SKM-1 (cell line): Measurements from ENCODE around the gene SLC18A3.

Experiments
- DNase-seq: peaks from one replicate; lab custom pipeline; 2025; ENCODE audit not compliant: unreplicated experiment; lab: John Stamatoyannopoulos, UW

The SLC18A3 gene

DNA sequence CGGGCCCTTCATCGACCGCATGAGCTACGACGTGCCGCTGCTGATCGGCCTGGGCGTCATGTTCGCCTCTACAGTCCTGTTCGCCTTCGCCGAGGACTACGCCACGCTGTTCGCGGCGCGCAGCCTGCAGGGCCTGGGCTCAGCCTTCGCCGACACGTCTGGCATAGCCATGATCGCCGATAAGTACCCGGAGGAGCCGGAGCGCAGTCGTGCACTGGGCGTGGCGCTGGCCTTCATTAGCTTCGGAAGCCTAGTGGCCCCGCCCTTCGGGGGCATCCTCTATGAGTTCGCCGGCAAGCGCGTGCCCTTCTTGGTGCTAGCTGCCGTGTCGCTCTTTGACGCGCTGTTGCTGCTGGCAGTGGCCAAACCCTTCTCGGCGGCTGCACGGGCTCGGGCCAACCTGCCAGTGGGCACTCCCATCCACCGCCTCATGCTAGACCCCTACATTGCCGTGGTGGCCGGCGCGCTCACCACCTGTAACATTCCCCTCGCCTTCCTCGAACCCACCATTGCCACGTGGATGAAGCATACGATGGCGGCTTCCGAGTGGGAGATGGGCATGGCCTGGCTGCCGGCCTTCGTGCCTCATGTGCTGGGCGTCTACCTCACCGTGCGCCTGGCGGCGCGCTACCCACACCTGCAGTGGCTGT is 1.2 kb downstream of the SLC18A3 start:
- DNase-seq = no peak

DNA sequence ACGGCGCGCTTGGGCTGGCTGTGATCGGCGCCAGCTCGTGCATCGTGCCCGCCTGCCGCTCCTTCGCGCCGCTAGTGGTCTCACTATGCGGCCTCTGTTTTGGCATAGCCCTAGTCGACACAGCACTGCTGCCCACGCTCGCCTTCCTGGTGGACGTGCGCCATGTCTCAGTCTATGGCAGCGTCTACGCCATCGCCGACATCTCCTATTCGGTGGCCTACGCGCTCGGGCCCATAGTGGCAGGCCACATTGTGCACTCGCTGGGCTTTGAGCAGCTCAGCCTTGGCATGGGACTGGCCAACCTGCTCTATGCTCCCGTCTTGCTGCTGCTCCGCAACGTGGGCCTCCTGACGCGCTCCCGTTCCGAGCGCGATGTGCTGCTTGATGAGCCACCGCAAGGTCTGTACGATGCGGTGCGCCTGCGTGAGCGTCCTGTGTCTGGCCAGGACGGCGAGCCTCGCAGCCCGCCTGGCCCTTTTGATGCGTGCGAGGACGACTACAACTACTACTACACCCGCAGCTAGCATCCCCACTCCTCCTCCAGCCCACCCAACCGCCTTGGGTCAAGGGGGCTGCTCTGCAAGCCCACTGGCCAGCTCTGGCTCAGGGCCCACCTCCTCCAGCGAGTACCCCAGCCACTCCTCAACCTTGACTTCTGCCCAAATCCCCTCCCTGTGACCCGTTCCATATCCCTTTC is 1.9 kb downstream of the SLC18A3 start:
- DNase-seq = no peak

DNA sequence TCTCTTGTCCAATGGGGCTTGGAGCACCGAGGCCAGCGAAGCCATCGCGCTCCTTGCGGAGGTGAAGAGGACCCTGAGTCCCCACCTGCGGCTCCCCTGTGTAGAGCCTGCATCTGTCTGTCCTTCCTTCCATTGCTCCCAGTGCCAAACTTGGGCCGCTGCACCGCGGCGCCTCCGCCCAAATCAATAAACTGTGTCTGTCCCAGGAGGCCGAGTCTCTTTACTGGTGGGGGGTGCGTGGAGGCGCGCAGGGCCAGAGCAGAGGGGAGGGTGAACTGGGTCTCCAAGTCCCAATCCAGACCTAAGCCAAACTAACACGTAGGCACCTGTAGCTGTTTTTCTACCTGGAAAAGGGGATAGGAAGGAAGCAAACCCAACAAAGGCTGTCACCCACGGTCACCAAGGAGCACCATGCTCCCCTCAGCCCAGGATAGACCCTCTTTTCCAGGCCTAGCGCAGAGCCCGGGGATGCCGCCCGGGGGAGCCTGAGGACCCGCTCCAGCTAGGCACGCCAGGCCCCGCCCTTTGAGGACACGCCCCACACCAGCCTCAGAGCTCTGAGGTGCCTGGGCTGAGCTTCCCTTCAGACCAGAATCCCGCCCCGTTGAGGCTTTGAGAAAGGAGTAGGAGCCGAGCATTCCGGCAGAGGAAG is 2.5 kb downstream of the SLC18A3 start:
- no peak for DNase-seq

DNA sequence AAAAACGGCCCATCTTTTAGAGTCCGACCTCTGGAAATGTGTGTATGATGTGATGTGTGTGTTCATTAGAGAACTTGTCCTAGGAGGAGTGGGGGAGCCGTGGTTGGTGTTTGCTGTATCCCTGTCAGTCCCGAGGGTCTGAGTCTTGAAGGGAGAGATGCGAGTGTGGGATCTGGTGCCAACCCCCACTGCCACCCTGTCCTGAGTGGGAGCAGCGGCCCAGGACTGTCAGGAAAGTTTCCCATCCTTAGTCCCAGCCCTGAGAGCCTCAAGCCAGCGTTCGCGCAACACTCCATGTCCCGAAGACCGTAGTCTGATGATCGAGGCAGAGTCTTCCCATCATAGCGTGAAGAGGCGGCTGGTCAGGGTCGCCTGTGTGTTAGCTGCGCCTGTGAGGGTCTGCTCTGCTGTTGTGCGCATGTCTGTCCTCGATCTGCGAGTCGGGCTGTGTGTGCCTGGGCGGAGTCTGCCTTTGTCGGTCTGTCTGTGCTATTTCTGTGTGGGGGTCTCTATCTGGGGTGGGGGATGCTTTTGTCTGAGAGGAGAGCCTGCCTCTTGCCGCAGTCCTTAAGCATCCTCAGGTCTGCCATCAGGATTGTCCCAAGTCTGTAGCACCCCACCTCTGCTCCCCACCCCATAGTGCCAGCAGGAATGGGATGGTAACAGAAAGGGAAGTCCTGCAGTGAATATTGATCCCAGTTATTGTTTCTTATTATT is 3.2 kb downstream of the SLC18A3 start:
- DNase-seq = no peak

DNA sequence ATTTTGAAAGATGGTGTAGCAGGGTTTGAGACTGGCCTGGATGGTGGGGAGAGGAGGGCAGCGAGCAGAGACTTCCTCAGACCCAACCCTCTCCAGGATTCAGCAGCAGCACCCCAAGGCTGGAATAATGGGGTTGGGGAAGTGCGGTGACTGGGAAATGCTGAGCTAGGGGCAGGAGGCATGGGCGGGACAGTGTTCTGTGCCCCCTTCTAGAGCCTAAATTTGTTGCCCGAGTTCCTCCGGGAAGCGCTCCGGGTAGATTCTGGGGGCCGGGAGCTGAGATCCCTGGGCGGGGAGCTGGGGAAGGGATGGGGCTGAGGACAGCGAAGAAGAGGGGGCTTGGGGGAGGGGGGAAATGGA is 3.8 kb downstream of the SLC18A3 start, which contains the start of gene CHAT:
Gene CHAT, plus strand, starts transcription at position 156 of the 360 bp plus-strand sequence. Its CDS starts 153 bp downstream, at position 309.
- no peak for DNase-seq

DNA sequence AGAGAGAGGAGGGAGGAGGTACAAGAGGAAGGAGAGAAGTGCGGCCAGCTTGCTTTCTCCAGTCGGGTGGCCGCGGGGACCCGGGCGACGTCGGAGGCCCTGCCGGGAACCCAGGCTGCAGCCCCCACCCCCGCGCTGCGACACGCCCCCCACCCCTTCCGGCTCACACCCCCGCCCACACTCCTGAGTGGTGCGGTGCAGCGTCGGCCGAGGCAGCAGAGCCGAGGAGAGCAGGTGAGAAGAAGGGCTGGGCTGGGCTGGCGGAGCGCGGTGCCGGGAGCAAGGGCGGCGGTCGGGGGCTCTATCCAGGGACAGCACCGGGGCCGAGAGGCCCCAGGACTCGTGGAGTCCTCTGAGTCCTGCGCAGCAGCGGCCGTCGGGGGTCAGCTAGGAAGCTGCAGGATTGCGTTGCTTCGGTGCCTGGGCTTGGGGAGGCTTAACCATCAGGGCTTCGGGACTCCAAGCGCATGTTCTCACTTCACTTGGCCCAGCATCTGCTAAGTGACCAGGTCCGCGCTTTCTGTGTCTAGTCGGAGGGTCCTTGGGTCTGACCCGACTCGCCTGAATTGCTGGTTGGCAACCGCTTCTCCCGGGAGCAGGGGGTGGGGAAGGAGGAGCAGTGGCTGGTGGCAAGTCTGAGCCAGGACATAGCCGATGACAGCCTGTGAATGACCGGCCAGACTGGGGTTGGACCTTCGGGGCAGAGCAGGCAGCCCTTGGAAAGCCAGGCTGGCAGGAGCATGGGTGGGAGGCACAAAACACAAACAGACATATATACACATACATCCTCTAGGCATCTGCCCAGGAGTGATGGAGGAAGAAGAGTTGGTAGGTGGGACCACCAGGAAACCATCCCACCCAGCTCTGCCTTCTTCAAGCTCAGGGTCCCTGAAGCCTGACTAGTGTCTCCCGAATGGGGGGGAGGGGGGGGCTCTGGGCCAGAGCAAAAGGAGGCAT is 4.4 kb downstream of the SLC18A3 start:
- no peak for DNase-seq

DNA sequence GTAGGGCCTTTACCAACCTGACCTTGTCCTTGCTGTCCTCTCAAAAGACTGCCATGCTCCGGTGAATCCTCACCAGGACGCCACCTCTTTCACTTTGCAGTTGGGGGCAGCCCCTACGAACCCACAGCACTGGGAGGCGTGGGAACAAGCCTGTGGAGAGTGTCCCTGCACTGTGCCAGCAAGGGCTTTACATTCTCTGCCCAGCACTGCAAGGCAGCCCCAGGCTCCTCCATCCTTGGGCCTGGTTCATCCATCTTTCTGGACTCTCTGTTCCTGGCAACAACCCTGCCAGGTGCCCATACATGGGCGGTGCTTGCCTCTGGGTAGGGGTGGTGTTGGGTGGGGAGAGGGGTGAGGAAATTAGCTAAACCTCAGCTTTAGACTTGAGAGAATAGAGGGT is 5.1 kb downstream of the SLC18A3 start:
- no peak for DNase-seq

DNA sequence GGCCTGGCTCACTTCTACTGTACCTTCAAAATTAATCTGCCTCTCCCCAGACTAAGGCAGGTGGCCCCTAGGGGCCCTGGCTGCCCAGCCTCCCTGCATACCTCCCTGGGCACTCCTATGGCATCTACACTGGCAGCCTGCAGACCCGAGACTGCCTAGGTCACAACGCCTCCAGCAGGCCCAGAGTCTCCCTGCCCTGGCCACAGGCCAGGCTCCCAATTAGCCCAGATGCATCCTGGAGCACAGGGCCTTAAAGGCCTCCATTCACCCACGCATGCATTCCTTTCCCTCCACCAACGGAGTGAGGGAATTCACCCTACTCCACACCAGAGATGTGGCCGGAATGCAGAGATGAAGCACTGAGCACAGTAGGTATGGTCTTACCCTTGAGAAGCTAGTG is 5.6 kb downstream of the SLC18A3 start:
- no peak for DNase-seq

DNA sequence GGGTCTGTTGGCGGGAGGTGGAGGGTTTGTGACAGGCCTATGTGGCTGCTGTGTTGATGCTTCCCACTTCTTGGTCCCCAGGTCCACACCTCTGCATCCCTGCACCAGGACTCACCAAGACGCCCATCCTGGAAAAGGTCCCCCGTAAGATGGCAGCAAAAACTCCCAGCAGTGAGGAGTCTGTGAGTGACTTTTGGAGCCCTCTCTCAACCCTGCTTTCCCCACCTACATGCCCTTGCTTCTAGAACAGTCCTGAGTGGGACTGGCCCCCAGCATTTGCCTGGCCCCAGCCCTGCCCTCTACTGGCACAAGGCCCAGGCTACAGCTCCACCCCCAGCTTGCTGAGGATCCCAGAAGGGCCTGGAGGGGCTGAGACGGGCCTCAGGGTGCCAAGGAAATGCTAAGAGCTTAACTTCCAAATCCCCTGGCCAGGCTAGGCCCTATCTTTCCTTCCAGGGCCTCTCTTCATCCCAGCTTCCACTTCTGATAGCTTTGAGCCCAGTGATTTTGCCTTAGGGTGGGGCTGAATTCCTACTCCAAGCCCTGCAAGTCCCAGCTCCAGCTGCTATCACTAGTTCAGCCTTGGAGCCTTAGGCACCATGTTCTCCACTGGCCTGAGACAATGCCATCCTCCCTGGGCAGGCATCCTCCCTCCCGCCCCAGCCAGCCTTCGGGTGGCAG is 6.5 kb downstream of the SLC18A3 start:
- no peak for DNase-seq

DNA sequence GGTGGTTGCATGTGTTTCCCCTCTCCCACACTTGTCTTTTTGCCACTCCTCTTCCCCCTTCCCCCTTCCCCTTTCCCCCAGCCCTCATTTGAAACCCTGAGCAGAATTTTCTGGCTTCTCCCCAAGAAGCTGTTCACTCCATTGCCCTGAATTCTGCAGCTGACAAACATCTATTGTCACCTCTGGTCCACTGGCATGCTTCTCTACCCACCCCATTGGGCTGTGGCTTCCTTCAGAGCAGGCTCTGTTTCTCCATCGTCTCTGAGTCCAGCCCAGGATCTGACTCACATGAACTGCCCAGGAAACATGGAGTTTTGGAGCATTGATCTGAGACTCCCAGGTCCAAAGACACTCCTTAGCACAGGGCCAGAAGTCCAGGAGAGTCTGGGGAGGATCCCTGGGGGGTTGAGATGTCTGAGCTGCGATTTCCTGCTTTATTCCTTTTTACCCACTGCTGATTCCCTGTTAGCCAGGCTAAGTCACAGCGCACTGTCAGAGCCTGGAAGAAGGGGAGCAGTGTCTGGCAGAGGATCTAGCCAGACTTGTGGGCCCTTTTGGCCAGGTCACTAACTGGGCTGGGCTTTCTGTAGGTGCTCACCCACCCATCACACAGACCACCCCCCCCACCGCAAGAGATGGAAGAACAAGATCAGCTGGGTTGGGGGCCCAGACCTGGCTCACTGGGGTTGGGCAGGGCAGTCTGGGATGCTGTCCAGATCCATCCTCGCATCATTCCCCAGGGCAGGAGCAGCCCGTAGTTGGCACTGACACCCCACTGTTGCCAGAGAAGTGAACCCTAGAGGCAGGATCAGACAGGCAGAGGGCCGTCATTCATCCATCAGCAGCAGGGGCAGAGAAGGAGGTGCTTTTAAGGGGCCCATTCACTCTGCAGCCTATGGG is 7.3 kb downstream of the SLC18A3 start:
- DNase-seq = no peak

DNA sequence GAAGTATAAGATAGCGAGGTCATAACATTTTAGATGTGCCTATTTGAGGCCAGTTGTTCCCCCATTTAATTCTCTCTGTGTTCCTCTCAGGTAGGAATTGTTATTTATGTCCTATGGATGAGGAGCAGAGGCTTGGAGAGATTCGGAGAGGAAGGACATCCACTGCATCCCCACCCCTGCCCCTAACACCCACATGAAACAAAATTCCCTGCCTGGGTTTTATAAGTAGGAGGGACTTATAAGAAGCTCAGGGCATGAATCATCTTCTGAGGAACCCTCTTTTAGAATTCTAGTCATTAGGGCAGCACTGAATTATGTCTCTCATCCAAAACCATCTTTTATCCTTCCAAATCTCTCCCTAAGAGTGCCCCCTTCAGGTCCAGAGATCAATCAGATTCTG is 8.7 kb downstream of the SLC18A3 start:
- no peak for DNase-seq

DNA sequence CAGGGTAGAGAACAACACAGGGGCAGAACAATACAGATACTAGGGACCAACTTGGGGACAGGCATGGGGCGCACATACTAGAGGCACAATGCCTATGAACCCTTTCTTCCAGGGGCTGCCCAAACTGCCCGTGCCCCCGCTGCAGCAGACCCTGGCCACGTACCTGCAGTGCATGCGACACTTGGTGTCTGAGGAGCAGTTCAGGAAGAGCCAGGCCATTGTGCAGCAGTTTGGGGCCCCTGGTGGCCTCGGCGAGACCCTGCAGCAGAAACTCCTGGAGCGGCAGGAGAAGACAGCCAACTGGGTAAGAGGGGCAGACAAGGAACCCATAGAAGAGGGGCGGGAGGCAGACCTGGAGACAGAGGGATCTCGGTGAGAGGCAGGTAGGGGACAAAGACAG is 9.5 kb downstream of the SLC18A3 start:
- DNase-seq = no peak

DNA sequence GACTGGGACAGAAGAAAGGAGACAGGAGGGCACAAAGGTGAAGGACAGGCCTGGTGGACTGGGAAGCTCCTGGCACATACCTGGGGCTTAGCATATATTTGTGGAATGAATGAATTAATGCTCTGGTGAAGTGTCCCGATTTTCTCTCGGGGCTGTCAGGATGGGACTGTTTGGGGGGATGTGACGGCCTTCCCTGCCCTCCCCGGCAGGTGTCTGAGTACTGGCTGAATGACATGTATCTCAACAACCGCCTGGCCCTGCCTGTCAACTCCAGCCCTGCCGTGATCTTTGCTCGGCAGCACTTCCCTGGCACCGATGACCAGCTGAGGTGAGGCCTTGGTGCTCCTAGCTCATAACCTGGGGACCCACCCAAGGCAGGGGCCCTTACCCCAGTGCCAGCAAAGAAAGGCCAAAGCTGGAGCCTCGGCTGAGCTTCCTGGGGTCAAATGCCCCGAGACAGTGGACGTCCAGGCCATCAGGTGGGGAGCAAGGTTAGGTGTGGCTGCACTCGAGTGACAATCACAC is 10.2 kb downstream of the SLC18A3 start:
- no peak for DNase-seq

DNA sequence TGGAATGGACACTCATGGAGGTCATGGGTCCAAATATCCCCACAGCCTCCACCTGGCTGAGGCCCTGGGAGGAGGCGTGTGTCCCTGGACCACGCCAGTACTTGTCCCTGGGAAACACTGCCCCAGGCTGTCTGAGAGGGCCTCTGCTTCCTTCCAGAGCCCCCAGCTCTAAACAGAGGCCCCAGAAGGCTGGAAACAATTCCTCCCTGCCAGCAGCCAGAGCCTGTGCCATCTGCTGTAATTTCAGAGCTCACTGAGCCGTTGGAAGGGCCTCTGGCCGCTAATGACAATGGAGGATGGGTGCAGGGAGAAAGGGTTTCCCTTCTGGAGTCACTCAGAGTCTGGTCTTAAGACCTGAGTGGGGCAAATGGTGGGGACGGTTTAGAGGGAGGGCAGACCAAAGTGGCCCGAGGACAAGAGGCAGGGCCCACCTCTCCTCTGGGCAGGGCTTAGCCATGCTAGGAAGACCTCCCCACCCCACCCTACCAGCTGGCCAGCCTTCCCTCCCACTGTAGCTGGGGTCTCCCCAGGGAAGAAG is 10.8 kb downstream of the SLC18A3 start:
- DNase-seq = no peak

DNA sequence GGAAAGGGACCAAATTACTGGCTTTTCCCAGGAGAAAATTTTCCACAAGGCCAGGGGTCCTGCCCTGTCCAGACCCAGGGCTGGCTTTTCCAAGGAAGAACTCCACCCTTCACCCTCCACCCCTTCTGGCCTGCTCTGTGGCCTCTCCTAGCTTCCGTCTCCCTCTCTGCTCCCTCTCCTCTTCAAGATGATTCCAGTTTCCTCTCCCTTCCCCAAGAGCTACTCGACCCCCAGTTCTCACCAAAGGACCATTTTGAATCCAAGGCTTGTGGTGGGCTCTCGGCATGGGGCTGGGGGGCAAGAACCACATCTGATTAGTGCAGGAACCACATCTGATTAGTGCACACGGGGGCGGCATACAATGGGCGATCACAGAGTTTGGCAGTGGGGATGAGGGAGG is 11.5 kb downstream of the SLC18A3 start:
- DNase-seq = no peak

DNA sequence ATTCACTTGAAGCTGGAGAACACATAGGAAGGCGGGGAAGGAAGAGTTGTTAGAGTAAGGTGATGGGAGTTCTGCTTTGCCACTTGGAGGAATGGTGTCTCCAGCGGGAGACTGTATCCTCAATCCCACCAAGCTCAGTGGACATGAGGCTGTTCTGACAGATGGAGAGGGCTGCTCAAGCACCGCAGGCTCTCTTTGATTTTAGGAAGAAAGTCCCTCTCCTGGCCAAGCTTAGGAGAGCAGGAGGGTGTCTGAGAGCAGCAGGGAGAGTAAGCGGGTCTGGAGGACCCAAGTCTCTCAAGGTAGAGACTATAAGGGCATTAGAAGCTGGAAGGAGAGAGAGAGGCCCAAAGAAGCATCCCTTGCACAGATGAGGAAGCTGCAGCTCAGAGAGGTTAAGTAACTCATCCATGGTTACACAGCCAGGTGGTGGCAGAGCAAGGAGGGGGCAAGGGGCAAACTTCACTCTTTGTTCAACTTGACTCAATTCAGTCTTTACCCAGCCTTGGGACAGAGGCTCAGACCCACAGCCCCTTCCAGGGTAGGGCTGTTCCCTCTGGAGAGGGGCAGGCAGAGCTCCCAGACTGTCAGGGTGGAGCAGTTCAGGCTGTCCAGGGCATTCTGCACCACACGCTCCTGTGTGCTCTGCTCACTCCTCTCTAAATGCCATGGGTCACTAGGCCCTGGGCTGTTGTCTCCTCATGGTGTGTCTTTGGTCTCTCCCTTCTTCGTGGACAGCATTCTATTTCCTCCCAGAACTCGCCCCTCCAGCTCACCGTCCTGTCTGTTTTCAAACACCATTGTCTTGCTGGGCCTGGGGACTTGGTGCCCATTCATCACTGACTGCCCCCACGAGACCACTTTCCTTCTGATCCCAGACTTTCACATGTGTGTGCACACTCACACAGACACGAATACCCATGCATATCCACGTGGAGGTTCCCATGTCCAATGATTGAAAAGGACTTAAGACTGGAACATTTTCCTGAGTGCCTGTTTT is 12.6 kb downstream of the SLC18A3 start:
- DNase-seq = no peak

DNA sequence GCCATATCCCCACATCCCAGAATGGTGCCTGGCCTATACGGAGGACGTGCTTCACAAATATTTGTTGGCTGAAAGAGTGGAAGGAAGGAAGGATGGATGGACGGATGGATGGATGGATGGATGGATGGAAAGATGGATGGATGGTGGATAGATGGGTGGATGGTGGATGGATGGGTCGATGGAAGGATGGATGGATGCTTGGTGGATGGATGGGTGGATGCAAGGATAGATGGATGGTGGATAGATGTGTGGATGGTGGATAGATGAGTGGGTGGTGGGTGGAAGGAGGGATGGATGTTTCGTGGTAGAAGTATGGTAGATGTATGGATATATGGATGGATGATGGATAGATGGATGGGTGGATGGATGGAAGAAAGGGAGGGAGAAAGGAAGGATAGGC is 14.5 kb downstream of the SLC18A3 start:
- DNase-seq = no peak
